IMR-90 (cell line): ENCODE measurements around the gene WNT10A. TPM values are rescaled to one million over a fixed set of nuclear protein-coding genes. Genes with fewer than 3 reads are reported as not detected.

Source experiments
- ATAC-seq: fragments of 200-7000 bp; cut with Tn5 transposase; 2 replicates; pipeline ENCODE4 v1.9.1; 2020; ENCODE audit warnings: low read depth, mild to moderate bottlenecking, moderate library complexity
- BruUV-seq: library from RNA; stranded (reverse); fragments of 400-500 nt; replicated peaks from 2 replicates; lab custom pipeline; 2021; lab: Mats Ljungman, UMichigan
- CTCF ChIA-PET: fragments of 300-600 bp; formaldehyde crosslinking; extraction: SDS; loops from one replicate; lab custom pipeline; 2021; ENCODE audit warnings: antibody characterized with exemption; lab: Yijun Ruan, JAX
- POLR2A ChIA-PET: fragments of 300-600 bp; sonication (Branson Sonifier 250); formaldehyde crosslinking; loops from one replicate; lab custom pipeline; 2022; ENCODE audit warnings: antibody characterized with exemption; ENCODE audit not compliant: unreplicated experiment; lab: Charles Lee
- DNase-seq: peaks from one replicate; pipeline ENCODE4 v3.0.0; 2013
- H2AFZ ChIP-seq: replicated peaks from 2 replicates; pipeline ENCODE3; 2013; ENCODE audit warnings: low read length, mild to moderate bottlenecking; ENCODE audit not compliant: poor library complexity
- H2AK5ac ChIP-seq: 2 replicates; pipeline ENCODE4 v1.6.1; 2013; ENCODE audit warnings: low read depth, low read length, inconsistent platforms
- H2AK9ac ChIP-seq: replicated peaks from 2 replicates; pipeline ENCODE3; 2013; ENCODE audit warnings: mild to moderate bottlenecking, low read depth, low read length, moderate library complexity; ENCODE audit not compliant: poor library complexity
- H2BK120ac ChIP-seq: 2 replicates; pipeline ENCODE4 v1.6.1; 2013; ENCODE audit warnings: low read depth, low read length, inconsistent platforms
- H2BK15ac ChIP-seq: 3 replicates; pipeline ENCODE4 v1.6.1; 2013; ENCODE audit warnings: low read depth, low read length, inconsistent platforms
- H2BK20ac ChIP-seq: 2 replicates; pipeline ENCODE4 v1.6.1; 2013; ENCODE audit warnings: low read depth, mild to moderate bottlenecking, inconsistent platforms, low read length, moderate library complexity
- H2BK5ac ChIP-seq: 2 replicates; pipeline ENCODE4 v1.6.1; 2013; ENCODE audit warnings: mild to moderate bottlenecking, low read depth, low read length, inconsistent platforms; ENCODE audit not compliant: poor library complexity, severe bottlenecking
- H3K14ac ChIP-seq: replicated peaks from 2 replicates; pipeline ENCODE4 v1.6.1; 2013; ENCODE audit warnings: low read depth, low read length, inconsistent platforms
- H3K18ac ChIP-seq: 2 replicates; pipeline ENCODE4 v1.6.1; 2013; ENCODE audit warnings: low read depth, low read length, control low read depth
- H3K23ac ChIP-seq: 2 replicates; pipeline ENCODE4 v1.6.1; 2013; ENCODE audit warnings: low read depth, low read length, inconsistent platforms
- H3K27ac ChIP-seq: 2 replicates; pipeline ENCODE4 v1.5.1; 2013; ENCODE audit warnings: mild to moderate bottlenecking, control low read depth, low read length; ENCODE audit not compliant: insufficient read depth
- H3K27me3 ChIP-seq: 2 replicates; pipeline ENCODE4 v1.6.1; 2013; ENCODE audit warnings: low read length; ENCODE audit not compliant: control insufficient read depth, insufficient read depth
- H3K36me3 ChIP-seq: 2 replicates; pipeline ENCODE4 v1.6.1; 2013; ENCODE audit warnings: low read length, mixed read lengths; ENCODE audit not compliant: control insufficient read depth, insufficient read depth
- H3K4ac ChIP-seq: 2 replicates; pipeline ENCODE4 v1.6.1; 2013; ENCODE audit warnings: low read depth, low read length, inconsistent platforms
- H3K4me1 ChIP-seq: 2 replicates; pipeline ENCODE4 v1.6.1; 2013; ENCODE audit warnings: low read length, mixed read lengths; ENCODE audit not compliant: control insufficient read depth, insufficient read depth
- H3K4me2 ChIP-seq: 2 replicates; pipeline ENCODE4 v1.6.1; 2013; ENCODE audit warnings: low read depth, mild to moderate bottlenecking, control low read depth, low read length, moderate library complexity
- H3K4me3 ChIP-seq: 2 replicates; pipeline ENCODE4 v1.5.1; 2013; ENCODE audit warnings: low read depth, mild to moderate bottlenecking, control low read depth, low read length, moderate library complexity; ENCODE audit not compliant: insufficient read depth
- H3K56ac ChIP-seq: 2 replicates; pipeline ENCODE4 v1.6.1; 2013; ENCODE audit warnings: low read length, inconsistent platforms; ENCODE audit not compliant: insufficient read depth; ENCODE audit errors: extremely low read depth
- H3K79me1 ChIP-seq, 2 experiments: 2 replicates each; pipeline ENCODE4 v1.6.1; 2013; ENCODE audit warnings: low read length in 2 of 2, inconsistent platforms in 1 of 2, low read depth in 1 of 2
- H3K9ac ChIP-seq: 2 replicates; pipeline ENCODE4 v1.6.1; 2013; ENCODE audit warnings: low read depth, low read length, control low read depth
- H3K9me1 ChIP-seq: 2 replicates; pipeline ENCODE4 v1.6.1; 2013; ENCODE audit warnings: low read length, inconsistent platforms; ENCODE audit not compliant: insufficient read depth
- H3K9me3 ChIP-seq: 2 replicates; pipeline ENCODE4 v1.6.1; 2013; ENCODE audit warnings: low read length; ENCODE audit not compliant: control insufficient read depth, insufficient read depth
- H4K20me1 ChIP-seq: 2 replicates; pipeline ENCODE4 v1.6.1; 2013; ENCODE audit warnings: low read length, inconsistent platforms; ENCODE audit not compliant: insufficient read depth
- H4K5ac ChIP-seq: 2 replicates; pipeline ENCODE4 v1.6.1; 2013; ENCODE audit warnings: mild to moderate bottlenecking, low read depth, low read length, control low read depth
- H4K8ac ChIP-seq, 2 experiments: 2 replicates each; pipeline ENCODE4 v1.6.1; 2013; ENCODE audit warnings: low read depth in 2 of 2, low read length in 2 of 2, control low read depth in 1 of 2, inconsistent platforms in 1 of 2
- H4K91ac ChIP-seq: 2 replicates; pipeline ENCODE4 v1.6.1; 2013; ENCODE audit warnings: low read depth, low read length, inconsistent platforms; ENCODE audit not compliant: insufficient read depth
- BHLHE40 ChIP-seq: fragments of 150-350 bp; IDR thresholded peaks from 2 replicates; pipeline ENCODE4 v1.6.1; 2016; ENCODE audit warnings: mild to moderate bottlenecking, low read depth, low read length
- CHD1 ChIP-seq: IDR thresholded peaks from 2 replicates; pipeline ENCODE4 v1.6.1; 2012; ENCODE audit warnings: low read depth, low read length, improper control_type of control experiment
- MAZ ChIP-seq: IDR thresholded peaks from 2 replicates; pipeline ENCODE4 v1.6.1; 2012; ENCODE audit warnings: low read depth, mild to moderate bottlenecking, low read length, improper control_type of control experiment, moderate library complexity, borderline replicate concordance
- MXI1 ChIP-seq: IDR thresholded peaks from 2 replicates; pipeline ENCODE4 v1.6.1; 2012; ENCODE audit warnings: low read depth, mild to moderate bottlenecking, low read length, moderate library complexity, borderline replicate concordance
- RAD21 ChIP-seq: IDR thresholded peaks from 2 replicates; pipeline ENCODE4 v1.6.1; 2012; ENCODE audit warnings: low read length, improper control_type of control experiment
- RCOR1 ChIP-seq: IDR thresholded peaks from 2 replicates; pipeline ENCODE4 v1.6.1; 2012; ENCODE audit warnings: mild to moderate bottlenecking, low read length, improper control_type of control experiment; ENCODE audit not compliant: insufficient replicate concordance
- WGBS, 2 experiments: methylation state at CpG; one replicate each; pipeline versions ENCODE4 v1.1.5 to v1.1.7; 2013; ENCODE audit warnings: missing lambda C conversion rate in 2 of 2; ENCODE audit not compliant: insufficient read length in 1 of 2; ENCODE audit errors: extremely low coverage in 2 of 2; 5-methylcytosine and 5-hydroxymethylcytosine counted together
- dilution Hi-C: fragments of 300-500 bp; cut with HindIII; formaldehyde crosslinking; loops from one replicate; pipeline ENCODE4 v1.14.3; 2018; ENCODE audit warnings: low sequenced_read_pairs; ENCODE audit not compliant: unreplicated experiment
- in situ Hi-C: fragments of 300-500 bp; cut with MboI; formaldehyde crosslinking; loops from 3 replicates; pipeline ENCODE4 v1.14.3; 2019; ENCODE audit warnings: low sequenced_read_pairs, inconsistent platforms, mixed read lengths
- intact Hi-C: fragments of 100-400 bp; cut with micrococcal nuclease; formaldehyde crosslinking; loops from 2 replicates; pipeline ENCODE4 v1.10.0; 2022
- polyA plus RNA-seq, 3 experiments: library from polyadenylated mRNA; depleted of rRNA; stranded (reverse); fragments of >200 nt; gene quantifications; 2 replicates each; pipeline ENCODE4 v1.2.3, GENCODE V29; 2012; ENCODE audit warnings: low replicate concordance in 1 of 3
- total RNA-seq: library from RNA; depleted of rRNA; stranded (reverse); fragments of >200 nt; gene quantifications from 2 replicates; pipeline ENCODE4 v1.2.3, GENCODE V29; 2012

Gene WNT10A
- total and polyA plus RNA-seq, 2 of the 4 experiments (the other 2 are of a cell fraction), result not detected

DNA sequence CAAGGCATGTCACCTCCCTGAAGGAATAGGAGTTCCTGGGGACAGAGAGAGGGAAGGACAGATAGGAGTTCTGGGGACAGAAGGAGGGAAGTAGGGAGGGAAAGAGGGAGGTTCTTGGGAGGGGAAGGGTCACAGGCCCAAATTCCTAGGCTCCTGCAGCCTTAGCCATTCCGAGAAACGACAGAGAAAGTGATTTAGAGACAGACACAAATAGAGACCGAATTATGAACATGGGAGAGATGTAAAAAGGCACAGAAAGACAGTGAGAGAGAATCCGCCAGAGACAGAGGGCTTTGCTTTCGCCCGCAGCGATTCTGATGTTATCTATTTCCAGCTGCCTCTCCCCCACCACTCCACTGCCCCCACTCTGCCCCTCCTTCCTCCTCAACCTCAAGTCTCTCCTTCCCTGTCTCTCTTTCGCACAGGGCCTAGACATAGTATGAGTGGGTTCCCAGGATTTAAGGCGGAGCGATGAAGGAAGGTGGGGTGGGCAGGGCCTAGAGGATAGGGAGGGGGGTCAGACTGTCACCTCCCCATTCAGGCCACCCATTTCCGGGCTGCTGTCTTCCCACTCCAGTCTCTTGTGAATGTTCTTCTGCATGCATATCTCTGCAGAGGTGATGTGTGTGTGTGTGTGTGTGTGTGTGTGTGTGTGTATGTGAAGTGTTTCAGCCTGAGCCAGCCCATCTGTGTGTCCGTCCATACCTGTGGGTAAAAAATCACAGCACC is 24.3 kb upstream of the WNT10A start:
- H2AFZ ChIP-seq, result no peak overlapping the region
- no peak overlapping the region for H3K56ac ChIP-seq
- no peak overlapping the region for H4K8ac ChIP-seq
- no peak overlapping the region for H3K14ac ChIP-seq
- peaks cover 5% of the 10 kb centered on the region; the same call in 1 of the 2 replicates for H3K4me1 ChIP-seq
- H3K4me3 ChIP-seq, result no peak overlapping the region
- H3K27me3 ChIP-seq, result peaks cover 80% of the 10 kb centered on the region
- no peak overlapping the region for H3K9ac ChIP-seq
- no peak overlapping the region for H3K4me2 ChIP-seq
- ATAC-seq, result no peak
- no peak overlapping the region for H3K23ac ChIP-seq
- no peak overlapping the region for H2BK15ac ChIP-seq
- no peak overlapping the region for H2BK20ac ChIP-seq
- intact Hi-C loops (no loop called here), in situ Hi-C loops (no loop called here), dilution Hi-C loops (no loop called here)
- H3K4ac ChIP-seq, result no peak overlapping the region
- H2AK9ac ChIP-seq, result no peak overlapping the region
- H2AK5ac ChIP-seq, result no peak overlapping the region
- no peaks in the 10 kb centered on the region for H3K9me1 ChIP-seq
- H4K5ac ChIP-seq, result no peak overlapping the region
- H2BK120ac ChIP-seq, result no peak overlapping the region
- no peaks in the 10 kb centered on the region for H3K36me3 ChIP-seq
- no peaks in the 10 kb centered on the region for H3K79me1 ChIP-seq
- H4K20me1 ChIP-seq, result no peaks in the 10 kb centered on the region; the same call in 1 of the 2 replicates
- no peak for DNase-seq
- no peak overlapping the region for H2BK5ac ChIP-seq
- 14% methylated on average over 2 of the region's 12 CpGs; no CpG with 5 or more reads in 1 of the 2 experiments for WGBS, 2 experiments
- TF ChIP-seq MAZ (no peak), RAD21 (no peak), RCOR1 (no peak), BHLHE40 (no peak), CHD1 (no peak), MXI1 (no peak)
- no peak overlapping the region for H3K18ac ChIP-seq
- H4K91ac ChIP-seq, result no peak overlapping the region
- POLR2A ChIA-PET, result no interaction called here
- CTCF ChIA-PET, result interaction anchor here (0.9 kb wide), 1 partner anchor 9 kb away, joined by 3 read pairs; no protein-coding TSS in a partner anchor
- no TSS peak for BruUV-seq
- H3K9me3 ChIP-seq, result peaks cover 4% of the 10 kb centered on the region; the same call in 1 of the 2 replicates
- H3K27ac ChIP-seq, result no peak overlapping the region
